ENCODE results near the gene BANP. TPM values are rescaled to one million over a fixed set of nuclear protein-coding genes. Genes with fewer than 3 reads are reported as not detected.

BANP gene
- total RNA-seq, 1 donor from 2014 or later, result 20.6 TPM

DNA sequence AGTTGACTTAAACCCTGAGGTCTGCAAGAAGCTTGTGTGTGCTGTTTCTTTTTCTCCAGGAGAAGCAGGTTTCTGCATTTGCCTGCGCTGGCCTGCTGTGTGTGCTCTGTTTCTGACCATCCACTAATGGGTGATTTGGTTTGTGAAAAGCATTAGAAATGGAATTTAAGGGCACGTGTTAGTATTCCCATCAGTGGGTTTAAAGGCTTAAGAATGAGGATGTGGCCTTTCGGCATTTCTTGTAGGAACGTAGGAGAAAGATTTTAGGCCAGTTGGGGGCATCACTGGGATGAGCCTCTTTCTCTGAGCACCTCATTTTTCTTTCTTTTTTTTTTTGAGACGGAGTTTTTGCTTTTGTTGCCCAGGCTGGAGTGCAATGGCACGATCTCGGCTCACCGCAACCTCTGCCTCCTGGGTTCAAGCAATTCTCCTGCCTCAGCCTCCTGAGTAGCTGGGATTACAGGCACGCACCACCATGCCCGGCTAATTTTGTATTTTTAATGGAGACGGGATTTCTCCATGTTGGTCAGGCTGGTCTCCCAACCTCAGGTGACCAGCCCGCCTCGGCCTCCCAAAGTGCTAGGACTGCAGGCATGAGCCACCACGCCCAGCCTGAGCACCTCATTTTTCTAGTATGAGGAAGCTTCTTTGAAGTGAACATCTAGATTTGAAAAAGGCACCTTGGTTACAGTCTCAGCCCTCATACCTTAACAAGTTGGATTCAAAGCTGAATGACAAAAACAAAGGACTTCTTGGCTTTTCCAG, 110.3 kb downstream of the BANP start:
- Histone ChIP-seq H3K36me3 (peaks cover 19% of the 10 kb centered on the region), H3K9me3 (no peaks in the 10 kb centered on the region), H3K27me3 (no peaks in the 10 kb centered on the region), H3K27ac (no peak overlapping the region), H3K4me3 (no peak overlapping the region), H3K4me1 (peaks cover 14% of the 10 kb centered on the region)
- TF ChIP-seq, protein P1, sequence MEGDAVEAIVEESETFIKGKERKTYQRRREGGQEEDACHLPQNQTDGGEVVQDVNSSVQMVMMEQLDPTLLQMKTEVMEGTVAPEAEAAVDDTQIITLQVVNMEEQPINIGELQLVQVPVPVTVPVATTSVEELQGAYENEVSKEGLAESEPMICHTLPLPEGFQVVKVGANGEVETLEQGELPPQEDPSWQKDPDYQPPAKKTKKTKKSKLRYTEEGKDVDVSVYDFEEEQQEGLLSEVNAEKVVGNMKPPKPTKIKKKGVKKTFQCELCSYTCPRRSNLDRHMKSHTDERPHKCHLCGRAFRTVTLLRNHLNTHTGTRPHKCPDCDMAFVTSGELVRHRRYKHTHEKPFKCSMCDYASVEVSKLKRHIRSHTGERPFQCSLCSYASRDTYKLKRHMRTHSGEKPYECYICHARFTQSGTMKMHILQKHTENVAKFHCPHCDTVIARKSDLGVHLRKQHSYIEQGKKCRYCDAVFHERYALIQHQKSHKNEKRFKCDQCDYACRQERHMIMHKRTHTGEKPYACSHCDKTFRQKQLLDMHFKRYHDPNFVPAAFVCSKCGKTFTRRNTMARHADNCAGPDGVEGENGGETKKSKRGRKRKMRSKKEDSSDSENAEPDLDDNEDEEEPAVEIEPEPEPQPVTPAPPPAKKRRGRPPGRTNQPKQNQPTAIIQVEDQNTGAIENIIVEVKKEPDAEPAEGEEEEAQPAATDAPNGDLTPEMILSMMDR (IDR thresholded peaks at IDR 0.05), result no peak
- ATAC-seq (no peak), DNase-seq (no peak)
- intact Hi-C loops (cut with DNase I), result no loop called here

DNA sequence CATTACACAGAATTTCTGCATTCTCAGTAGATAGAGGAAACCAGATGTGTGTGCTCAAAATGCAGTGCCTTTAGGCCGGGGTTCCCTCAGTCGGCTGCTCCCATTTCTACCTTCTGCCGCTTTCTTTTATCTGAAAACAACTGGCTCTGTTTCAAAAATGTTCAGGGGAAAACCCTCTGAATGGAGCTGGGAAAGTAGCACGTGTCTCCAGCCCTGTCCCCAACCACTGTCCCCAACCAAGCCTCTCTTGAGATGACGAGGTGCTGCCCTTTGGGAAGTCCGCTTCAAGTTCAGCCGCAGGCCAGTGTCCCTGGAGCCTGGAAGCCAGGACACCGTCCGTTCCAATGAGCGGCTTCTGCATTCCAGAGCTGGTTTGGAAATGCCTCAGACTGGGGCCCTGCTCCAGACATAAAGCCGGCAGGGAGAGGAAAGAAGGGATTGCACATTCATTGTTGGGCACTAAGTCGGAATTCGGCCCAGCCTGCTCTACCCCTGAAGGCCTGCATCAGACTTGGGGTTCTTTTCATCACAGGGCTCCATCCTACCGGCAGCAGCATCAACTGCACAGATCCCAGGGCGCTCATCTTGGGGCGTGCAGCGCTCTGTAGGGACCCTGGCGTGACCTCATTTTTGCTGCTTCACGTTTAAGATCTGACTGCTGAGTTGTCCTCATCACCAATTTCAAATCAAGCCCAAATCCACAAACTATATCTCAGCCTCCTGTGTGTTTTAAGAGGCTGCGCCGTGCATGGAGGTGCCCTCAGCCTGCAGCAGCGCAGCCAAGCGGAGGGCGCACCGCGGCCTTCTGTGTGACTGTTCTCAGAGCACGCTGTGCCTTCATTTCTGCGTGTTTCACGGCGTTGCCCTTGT, 111.3 kb downstream of the BANP start:
- Histone ChIP-seq H3K4me3 (no peak overlapping the region), H3K27ac (no peak overlapping the region), H3K36me3 (peaks cover 16% of the 10 kb centered on the region), H3K27me3 (no peaks in the 10 kb centered on the region), H3K9me3 (no peaks in the 10 kb centered on the region), H3K4me1 (peaks cover 14% of the 10 kb centered on the region)
- TF ChIP-seq, protein P1 (IDR thresholded peaks at IDR 0.05), result no peak
- DNase-seq (no peak), ATAC-seq (peak; percentile 30)
- intact Hi-C loops (cut with DNase I), result no loop called here

DNA sequence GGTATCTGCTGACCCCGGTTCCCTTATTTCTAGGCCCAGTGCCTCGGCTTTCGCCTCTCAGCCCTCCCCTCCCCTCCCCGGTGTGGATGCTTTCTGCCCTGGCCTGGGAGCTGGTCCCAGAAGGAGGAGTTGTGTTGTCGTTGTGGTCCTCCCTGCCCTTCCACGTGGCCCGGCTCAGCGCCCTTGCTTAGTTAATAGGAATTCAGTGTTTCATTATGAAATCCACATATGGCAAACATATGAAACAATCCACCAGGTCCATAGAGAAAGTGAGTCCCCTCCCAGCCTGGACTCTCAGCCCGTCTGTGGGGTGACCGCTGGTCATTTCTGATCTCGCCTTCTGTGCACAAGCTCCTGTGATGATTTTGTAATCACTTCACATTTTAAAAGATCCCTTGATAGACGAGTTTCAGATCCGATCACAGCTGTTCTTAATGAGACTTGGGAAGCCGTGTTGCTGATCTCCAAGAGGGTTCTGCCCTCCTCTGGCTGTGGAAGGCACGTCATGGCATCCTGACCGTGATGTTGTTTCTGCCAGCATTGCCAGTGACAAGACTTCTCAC, 112.1 kb downstream of the BANP start:
- Histone ChIP-seq H3K36me3 (peaks cover 11% of the 10 kb centered on the region), H3K4me1 (peaks cover 14% of the 10 kb centered on the region), H3K27me3 (no peaks in the 10 kb centered on the region), H3K4me3 (no peak overlapping the region), H3K9me3 (no peaks in the 10 kb centered on the region), H3K27ac (no peak overlapping the region)
- TF ChIP-seq, protein P1 (IDR thresholded peaks at IDR 0.05), result no peak
- ATAC-seq (no peak), DNase-seq (no peak)
- intact Hi-C loops (cut with DNase I), result no loop called here

DNA sequence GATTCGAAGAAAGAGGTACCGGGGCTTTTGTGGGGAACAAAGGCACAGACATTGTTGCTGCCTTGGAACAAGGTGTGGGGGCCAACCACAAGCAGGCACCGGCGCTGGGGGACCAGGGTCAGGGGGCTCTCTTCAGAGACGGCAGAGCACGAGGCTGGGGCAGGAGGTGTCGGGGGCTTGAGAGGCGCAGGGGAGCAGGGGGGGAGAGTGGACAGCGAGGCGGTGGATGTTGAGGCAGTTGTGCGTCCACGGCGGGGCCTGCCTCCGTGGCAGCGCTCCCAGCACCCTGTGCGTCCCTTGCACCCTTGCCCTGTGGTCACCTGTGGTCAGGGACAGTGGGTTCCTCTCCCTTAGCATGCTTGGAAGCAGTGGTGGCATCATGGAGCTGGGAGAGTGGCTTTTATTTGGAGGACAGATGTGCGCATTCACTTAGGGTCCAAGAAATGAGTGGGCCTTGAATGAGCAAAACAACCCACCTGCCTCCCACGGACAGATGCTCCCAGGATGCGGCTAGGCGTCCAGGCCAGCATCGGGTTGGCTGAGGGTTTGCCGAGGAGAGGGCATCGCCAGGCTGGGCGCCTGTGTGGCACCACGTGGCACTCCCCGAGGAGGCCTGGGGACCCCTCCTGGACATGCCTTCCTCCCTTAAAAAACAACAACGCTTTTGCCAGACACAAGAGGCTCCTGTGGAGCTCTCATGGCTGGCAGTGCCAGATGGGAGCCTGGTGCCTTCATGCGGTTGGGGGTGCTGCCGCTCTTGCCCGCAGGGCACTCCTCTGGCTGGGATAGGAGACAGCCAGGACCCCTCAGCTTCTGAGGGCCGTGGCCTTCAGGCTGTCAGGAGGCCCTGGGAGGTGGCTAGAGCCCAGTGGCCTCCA, 113.0 kb downstream of the BANP start:
- Histone ChIP-seq H3K4me3 (no peak overlapping the region), H3K27me3 (no peaks in the 10 kb centered on the region), H3K36me3 (peaks cover 11% of the 10 kb centered on the region), H3K9me3 (no peaks in the 10 kb centered on the region), H3K4me1 (peaks cover 14% of the 10 kb centered on the region), H3K27ac (no peak overlapping the region)
- intact Hi-C loops (cut with DNase I), result no loop called here
- no peak for DNase-seq
- no peak for ATAC-seq
- TF ChIP-seq, protein P1 (IDR thresholded peaks at IDR 0.05), result no peak
